GM12873 (cell line): ENCODE measurements around the gene HTRA3.

ENCODE experiments used
- TF ChIP-seq, protein P1 (sequence below): IDR thresholded peaks from 2 replicates; pipeline ENCODE4 v1.5.1; 2012; ENCODE audit warnings: low read depth, mild to moderate bottlenecking, moderate library complexity, low read length, control low read depth; ENCODE audit not compliant: insufficient read depth; ENCODE audit errors: missing control alignments

Gene HTRA3

DNA sequence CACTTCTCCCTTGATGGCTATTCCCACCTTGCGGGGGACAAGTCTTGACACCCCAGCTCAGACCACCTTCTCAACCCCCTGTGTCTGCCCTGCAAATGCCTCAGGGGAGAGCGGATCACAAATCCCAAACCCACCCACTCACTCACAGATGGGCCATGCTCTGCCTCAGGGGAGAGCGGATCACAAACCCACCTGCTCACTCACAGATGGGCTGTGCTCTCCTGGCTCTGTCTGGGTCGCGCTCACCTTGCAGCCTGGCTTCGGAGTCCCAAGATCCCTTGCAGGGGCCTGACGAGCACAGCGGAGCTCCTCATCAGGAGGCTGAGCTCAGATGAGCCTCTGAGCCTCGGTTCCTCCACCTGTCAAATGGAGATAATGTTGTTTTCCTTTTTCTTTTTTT, 38.6 kb downstream of the HTRA3 start:
- TF ChIP-seq, protein P1, sequence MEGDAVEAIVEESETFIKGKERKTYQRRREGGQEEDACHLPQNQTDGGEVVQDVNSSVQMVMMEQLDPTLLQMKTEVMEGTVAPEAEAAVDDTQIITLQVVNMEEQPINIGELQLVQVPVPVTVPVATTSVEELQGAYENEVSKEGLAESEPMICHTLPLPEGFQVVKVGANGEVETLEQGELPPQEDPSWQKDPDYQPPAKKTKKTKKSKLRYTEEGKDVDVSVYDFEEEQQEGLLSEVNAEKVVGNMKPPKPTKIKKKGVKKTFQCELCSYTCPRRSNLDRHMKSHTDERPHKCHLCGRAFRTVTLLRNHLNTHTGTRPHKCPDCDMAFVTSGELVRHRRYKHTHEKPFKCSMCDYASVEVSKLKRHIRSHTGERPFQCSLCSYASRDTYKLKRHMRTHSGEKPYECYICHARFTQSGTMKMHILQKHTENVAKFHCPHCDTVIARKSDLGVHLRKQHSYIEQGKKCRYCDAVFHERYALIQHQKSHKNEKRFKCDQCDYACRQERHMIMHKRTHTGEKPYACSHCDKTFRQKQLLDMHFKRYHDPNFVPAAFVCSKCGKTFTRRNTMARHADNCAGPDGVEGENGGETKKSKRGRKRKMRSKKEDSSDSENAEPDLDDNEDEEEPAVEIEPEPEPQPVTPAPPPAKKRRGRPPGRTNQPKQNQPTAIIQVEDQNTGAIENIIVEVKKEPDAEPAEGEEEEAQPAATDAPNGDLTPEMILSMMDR: no peak

DNA sequence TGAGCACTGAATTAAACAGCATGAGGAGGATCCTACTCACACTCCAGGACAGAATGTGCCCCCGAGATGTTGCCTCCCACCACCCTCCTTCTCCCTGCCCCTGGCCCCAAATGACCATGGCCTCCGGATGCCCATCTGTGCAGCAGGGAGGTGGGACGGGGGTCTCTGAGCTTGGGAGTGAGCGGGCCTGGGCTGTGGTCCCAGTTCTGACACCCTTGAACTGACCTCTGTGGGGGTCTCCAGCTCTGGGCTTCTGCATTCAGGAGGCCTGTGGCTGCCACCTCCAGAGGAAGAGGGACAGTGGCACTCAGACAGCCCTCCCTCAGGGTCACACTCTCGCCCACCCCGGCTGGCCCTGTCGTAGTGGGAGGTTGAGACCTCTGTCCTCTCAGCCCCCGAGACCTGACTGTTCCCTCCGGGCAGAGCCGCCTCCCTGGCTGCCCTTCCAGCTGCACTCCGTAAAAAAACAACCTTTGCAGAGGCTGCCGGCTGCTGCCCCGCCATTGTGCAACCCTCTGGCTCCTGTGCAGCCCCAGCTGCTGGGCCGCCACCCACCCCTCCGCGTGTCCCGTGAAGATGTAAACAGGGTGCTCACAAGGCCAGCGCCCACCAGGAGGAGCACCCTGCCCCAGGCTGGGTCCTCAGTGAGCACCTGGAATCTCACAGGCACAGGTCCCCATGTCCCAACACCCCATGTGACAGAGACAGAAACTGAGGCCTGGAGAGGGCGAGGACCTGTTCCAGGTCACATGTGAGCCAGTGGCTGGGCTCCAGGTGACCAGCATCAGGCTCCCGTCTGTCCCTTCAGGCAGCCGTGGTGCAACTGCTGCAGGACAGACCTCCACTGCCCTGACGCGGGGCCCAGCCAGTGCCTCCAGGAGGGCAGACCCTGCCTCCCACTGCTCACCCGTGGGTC, 39.6 kb downstream of the HTRA3 start:
- TF ChIP-seq, protein P1: no peak

DNA sequence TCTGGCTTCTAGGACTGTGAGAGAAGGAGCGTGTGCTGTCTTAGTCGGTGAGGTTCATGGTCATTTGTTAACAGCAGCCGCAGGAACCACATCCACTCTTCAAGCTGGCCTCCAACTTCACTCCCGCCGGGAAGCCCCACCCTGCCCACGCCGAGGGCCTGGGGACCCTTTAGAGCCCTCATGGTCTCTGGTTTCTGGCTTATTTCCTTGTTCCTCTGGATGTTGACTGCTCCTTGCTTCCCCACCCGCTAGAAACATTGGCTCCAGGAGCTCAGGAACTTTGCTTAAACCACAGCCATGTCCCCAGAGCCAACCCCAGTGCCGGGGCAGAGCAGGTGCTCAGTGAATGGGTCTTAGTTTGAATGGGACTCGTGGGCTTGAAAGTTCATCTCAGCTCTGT, 40.8 kb downstream of the HTRA3 start:
- TF ChIP-seq, protein P1: no peak

DNA sequence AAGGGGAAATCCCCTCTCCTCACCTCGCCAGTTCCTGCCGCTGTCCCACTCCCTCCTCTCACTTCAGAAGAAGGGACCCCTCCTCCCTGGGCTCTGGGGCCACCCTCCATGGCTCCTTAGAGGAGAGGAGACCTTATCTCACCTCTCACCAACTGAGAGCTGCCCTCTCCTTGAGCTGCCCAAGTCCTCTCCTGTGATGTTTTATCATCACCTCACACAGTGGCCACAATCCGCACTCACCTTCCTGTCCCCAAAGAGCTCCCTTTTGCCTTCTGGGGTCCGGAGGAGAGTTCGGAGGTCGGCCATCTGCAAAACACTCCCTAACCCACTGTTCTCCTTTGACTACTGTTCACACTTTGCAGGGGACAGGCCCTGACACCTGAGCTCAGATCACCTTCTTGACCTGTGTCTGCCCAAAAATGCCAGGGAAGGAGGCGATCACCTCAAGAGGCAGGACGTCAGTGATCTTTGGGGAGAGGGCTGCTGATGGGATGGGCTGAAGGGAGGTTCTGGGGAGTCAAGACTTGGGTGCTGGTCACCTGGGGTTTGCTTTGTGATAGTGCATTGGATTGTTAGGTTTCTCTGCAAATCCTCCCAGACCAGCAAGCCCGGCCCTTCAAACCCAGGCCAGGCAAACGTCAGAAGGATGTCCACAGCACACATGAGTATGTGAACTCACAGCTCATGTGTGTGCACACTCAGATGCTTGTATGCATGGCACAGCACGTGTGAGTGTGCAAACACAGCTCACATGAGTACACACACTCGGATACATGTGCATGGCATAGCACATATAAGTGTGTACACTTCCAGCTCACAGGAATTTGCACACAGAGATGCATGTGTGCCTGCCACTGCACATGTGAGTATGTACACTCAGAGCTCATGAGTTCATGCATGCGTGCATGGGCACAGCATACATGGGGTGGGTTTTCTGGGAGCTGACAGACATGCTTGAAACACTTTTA, 41.8 kb downstream of the HTRA3 start:
- TF ChIP-seq, protein P1: no peak

DNA sequence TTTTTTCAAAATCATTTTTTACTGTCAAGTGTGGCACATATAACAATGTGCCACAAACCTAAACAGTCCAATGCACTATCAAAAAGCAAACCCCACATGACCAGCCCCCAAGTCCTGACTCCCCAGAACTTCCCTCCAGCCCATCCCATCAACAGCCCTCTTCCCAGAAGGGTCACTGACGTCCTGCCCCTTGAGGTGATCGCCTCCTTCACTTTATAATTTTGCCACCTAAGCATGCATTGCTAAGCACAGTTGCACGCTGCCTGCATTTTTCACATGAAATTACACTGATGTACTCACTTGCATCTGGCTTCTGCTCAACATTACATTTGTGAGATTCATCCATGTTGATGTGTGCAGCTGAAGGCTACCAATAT, 42.5 kb downstream of the HTRA3 start:
- TF ChIP-seq, protein P1: no peak

DNA sequence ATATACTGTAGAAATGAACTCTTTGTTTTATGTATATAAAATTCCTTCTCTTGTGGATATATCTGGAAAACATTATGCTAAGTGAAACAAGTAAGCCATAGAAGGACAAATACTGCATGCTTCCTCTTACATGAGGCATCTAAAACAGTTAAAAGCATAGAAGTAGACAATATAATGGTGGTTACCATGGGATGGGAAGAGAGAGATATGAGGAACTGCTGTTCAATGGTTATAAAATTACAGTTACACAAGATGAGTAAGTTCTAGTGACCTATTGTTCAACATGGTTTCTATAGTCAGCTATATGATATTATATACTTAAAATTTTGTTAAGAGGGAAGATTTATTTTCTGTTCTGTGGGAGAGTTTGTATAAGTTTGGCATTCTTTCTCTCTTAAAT, 43.4 kb downstream of the HTRA3 start:
- TF ChIP-seq, protein P1: no peak
